ENCODE data around the gene PHF21B.

DNA sequence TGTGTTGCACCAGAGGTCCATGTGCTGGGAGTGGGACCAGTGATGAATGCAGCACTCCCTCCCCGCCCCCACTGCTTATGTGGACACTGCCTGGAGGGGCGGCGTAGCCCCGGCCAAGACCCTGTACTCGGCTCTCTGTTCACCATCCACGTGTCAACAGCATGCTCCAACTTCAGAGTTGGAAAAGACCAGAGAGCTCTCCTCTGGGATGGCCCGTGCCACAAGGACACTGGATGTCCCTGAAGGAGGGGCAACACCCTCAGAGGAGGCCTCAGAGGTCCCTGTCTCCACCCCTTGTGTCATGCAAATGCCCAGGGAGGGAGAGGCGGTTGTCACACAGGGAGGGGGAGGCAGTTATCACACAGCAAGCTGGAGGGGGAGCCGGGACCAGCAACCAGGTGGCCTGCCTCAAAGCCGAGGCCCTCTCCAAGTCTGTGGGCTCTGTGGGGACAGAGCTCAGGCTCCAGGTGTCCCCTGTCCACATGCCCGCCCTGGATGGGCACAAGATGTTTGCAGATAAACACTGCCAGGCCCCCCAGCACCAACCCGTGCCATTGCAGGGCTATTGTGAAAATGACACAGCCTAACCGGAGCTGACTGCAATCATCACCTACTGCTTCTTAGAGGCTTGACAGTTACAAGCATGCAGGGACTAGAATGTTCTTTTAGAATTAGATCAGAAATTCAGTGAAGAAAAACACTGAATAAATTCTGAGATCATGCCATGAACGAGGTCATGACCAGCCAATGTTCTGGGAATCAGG lies 121.1 kb downstream of the PHF21B start:
- TF ChIP-seq POLR2AphosphoS5 (IDR thresholded peaks at IDR 0.05; ENCODE audit: low read depth, low read length) (no peak), POLR2A (IDR thresholded peaks at IDR 0.05; ENCODE audit: low read depth, low read length) (no peak), SPI1 (IDR thresholded peaks at IDR 0.05; ENCODE audit: low read depth, low read length) (no peak), TAF1 (IDR thresholded peaks at IDR 0.05; ENCODE audit: low read depth, low read length) (no peak), POU2F2 (IDR thresholded peaks at IDR 0.05; ENCODE audit: low read depth, low read length) (no peak)
